Measurements from ENCODE around the gene PACRG.

- TF ChIP-seq CTCF (IDR thresholded peaks at IDR 0.05) (no peak), POLR2AphosphoS5 (IDR thresholded peaks at IDR 0.05; ENCODE audit: low read depth, low read length) (no peak), PBX3 (IDR thresholded peaks at IDR 0.05) (no peak), GABPA (IDR thresholded peaks at IDR 0.05; ENCODE audit: low read depth) (no peak), IRF3 (IDR thresholded peaks at IDR 0.05; ENCODE audit: low read depth, low read length) (no peak), RCOR1 (IDR thresholded peaks at IDR 0.05; ENCODE audit: low read length) (no peak), CHD2 (IDR thresholded peaks at IDR 0.05; ENCODE audit: low read length, partially characterized antibody) (no peak), MAX (IDR thresholded peaks at IDR 0.05; ENCODE audit: low read depth) (no peak)
Measured at GRCh38 chr6:163133691-163134090, 405.9 kb downstream of the PACRG start.
